Activated CD4-positive, alpha-beta T cell treated with anti-CD3 and anti-CD28 coated beads for 36 hours (primary cell): ENCODE data around the gene NXN. TPM values are rescaled to one million over a fixed set of nuclear protein-coding genes. Genes with fewer than 3 reads are reported as not detected.
"Not testable (repeated sequence)": the region's sequence is repeated elsewhere in the genome, so short reads cannot be mapped to it uniquely, and the experiment has no call there.

ENCODE experiments used
- ATAC-seq: fragments of 200-7000 bp; cut with Tn5 transposase; one replicate; pipeline ENCODE4 v1.10.0; 2021; ENCODE audit warnings: mild to moderate bottlenecking, moderate library complexity
- CTCF ChIA-PET: fragments of 350-600 bp; sonication (Branson Sonifier 250); formaldehyde crosslinking; loops from one replicate; lab custom pipeline; 2021; ENCODE audit warnings: antibody characterized with exemption; lab: Charles Lee
- POLR2A ChIA-PET: fragments of 350-600 bp; sonication (Branson Sonifier 250); formaldehyde crosslinking; loops from one replicate; lab custom pipeline; 2021; ENCODE audit warnings: antibody characterized with exemption, inconsistent platforms; lab: Charles Lee
- DNase-seq: peaks from one replicate; pipeline ENCODE4 v3.0.0-alpha.2; 2020
- H3K27ac Mint-ChIP-seq: one replicate; pipeline ENCODE4 v1.8.0; 2021; ENCODE audit warnings: mixed read lengths
- H3K27me3 Mint-ChIP-seq: one replicate; pipeline ENCODE4 v1.8.0; 2021; ENCODE audit warnings: mixed read lengths
- H3K36me3 Mint-ChIP-seq: one replicate; pipeline ENCODE4 v1.8.0; 2021; ENCODE audit warnings: low read depth, mixed read lengths
- H3K4me1 Mint-ChIP-seq: one replicate; pipeline ENCODE4 v1.8.0; 2021; ENCODE audit warnings: mixed read lengths
- H3K4me3 Mint-ChIP-seq: one replicate; pipeline ENCODE4 v1.8.0; 2021; ENCODE audit warnings: mild to moderate bottlenecking, moderate library complexity, mixed read lengths
- H3K9me3 Mint-ChIP-seq: one replicate; pipeline ENCODE4 v1.8.0; 2021; ENCODE audit warnings: low read depth, mixed read lengths
- intact Hi-C, 2 experiments: fragments of 100-400 bp; cut with DNase I in 1 of 2; cut with micrococcal nuclease in 1 of 2; formaldehyde crosslinking; loops; one replicate each; pipeline versions ENCODE4 v1.14.2 to v1.15.1; 2022 to 2024; cut with DNase I, micrococcal nuclease
- total RNA-seq, 2 experiments: library from RNA; stranded (reverse); gene quantifications; one replicate each; pipeline ENCODE4 v1.2.3, GENCODE V29; 2021

The NXN gene
- total RNA-seq, 2 experiments from 2014 or later, result 0.93 to 1.4 TPM

- Mint-ChIP-seq H3K4me1 (no peaks in the 10 kb centered on the region), H3K4me3 (no peak overlapping the region), H3K36me3 (no peaks in the 10 kb centered on the region), H3K27ac (no peak overlapping the region), H3K27me3 (peaks cover 24% of the 10 kb centered on the region), H3K9me3 (no peaks in the 10 kb centered on the region)
- ChIA-PET CTCF (no interaction called here), POLR2A (no interaction called here)
- DNase-seq (no peak), ATAC-seq (no peak)
- intact Hi-C loops, result no loop called here
These were observed 12.5 kb downstream of the NXN start for GRCh38 chr17:967122-967521.

GRCh38 chr17:965311-965989 is 14.1 kb downstream of the NXN start:
- ChIA-PET CTCF (interaction anchor here (0.6 to 0.9 kb wide), 5 partner anchors 15 to 167 kb away, joined by 3 to 5 read pairs (median 3); no protein-coding TSS in a partner anchor), POLR2A (interaction anchor here (0.6 kb wide), 1 partner anchor 40 kb away, joined by 3 read pairs; no protein-coding TSS in a partner anchor)
- intact Hi-C loops, result no loop called here
- DNase-seq (no peak), ATAC-seq (no peak)
- no peak overlapping the region for H3K27ac Mint-ChIP-seq
- no peaks in the 10 kb centered on the region for H3K9me3 Mint-ChIP-seq
- H3K36me3 Mint-ChIP-seq, result no peaks in the 10 kb centered on the region
- H3K4me3 Mint-ChIP-seq, result no peak overlapping the region
- no peaks in the 10 kb centered on the region for H3K4me1 Mint-ChIP-seq
- H3K27me3 Mint-ChIP-seq, result peaks cover 26% of the 10 kb centered on the region

DNA sequence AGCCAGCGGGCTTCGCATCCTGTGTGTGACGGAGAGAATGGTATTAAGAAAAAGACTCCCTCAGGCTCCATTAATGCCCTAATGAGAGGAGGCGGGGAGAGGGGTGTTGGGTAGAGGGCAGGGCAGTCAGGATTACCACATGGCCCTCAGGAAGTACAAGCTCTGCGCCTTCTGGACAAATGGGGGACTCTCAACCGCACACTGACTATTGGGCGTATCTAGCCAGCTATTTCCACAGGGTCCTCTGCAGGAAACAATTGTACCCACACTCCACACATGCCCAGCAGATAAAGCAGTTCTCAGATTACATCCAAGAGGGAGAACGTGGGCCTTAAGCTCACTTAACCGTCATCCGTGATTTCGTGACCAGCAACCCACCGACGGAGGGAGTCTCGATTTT is 14.7 kb downstream of the NXN start:
- Mint-ChIP-seq H3K9me3 (no peaks in the 10 kb centered on the region), H3K4me3 (no peak overlapping the region)
- POLR2A ChIA-PET, result no interaction called here

DNA sequence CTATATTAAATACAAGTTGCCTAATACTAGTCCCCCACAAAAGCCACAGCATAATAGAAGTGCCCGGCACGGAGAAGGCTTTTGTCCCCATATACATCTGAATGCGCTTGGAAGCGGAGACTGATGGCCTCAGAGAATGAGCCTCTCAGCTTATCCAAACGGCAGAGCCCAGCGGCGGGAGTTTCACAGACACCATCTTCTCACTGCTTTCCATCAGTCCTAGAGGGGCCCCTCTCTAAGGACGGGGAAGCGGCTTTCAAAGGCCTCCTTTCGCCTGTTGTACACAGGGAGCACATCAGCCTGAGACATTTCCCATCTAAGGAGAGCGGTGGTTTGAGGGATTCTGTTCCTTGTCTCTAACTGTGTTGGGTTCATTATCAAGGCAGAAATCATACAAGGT is 16.9 kb downstream of the NXN start:
- ChIA-PET CTCF (no interaction called here), POLR2A (no interaction called here)
- no peaks in the 10 kb centered on the region for H3K9me3 Mint-ChIP-seq
- intact Hi-C loops, result no loop called here
- H3K27ac Mint-ChIP-seq, result no peak overlapping the region
- no peak for ATAC-seq
- no peak for DNase-seq
- no peak overlapping the region for H3K4me3 Mint-ChIP-seq
- no peaks in the 10 kb centered on the region for H3K4me1 Mint-ChIP-seq
- H3K27me3 Mint-ChIP-seq, result peaks cover 12% of the 10 kb centered on the region
- H3K36me3 Mint-ChIP-seq, result no peaks in the 10 kb centered on the region

More for the DNA sequence above, 14.7 kb downstream of the NXN start:
- ATAC-seq, result no peak
- peaks cover 23% of the 10 kb centered on the region for H3K27me3 Mint-ChIP-seq
- no peak for DNase-seq
- no peaks in the 10 kb centered on the region for H3K36me3 Mint-ChIP-seq
- no peaks in the 10 kb centered on the region for H3K4me1 Mint-ChIP-seq
- intact Hi-C loops, result no loop called here
- CTCF ChIA-PET, result interaction anchor here (0.7 to 0.8 kb wide), 2 partner anchors 19 to 140 kb away, joined by 3 to 5 read pairs; no protein-coding TSS in a partner anchor
- H3K27ac Mint-ChIP-seq, result no peak overlapping the region

- CTCF ChIA-PET, result no interaction called here
- H3K27me3 Mint-ChIP-seq, result peaks cover 12% of the 10 kb centered on the region
- intact Hi-C loops, result no loop called here
- ATAC-seq (no peak), DNase-seq (no peak)
- no peaks in the 10 kb centered on the region for H3K36me3 Mint-ChIP-seq
- H3K4me3 Mint-ChIP-seq, result no peak overlapping the region
- no peak overlapping the region for H3K27ac Mint-ChIP-seq
- POLR2A ChIA-PET, result interaction anchor here (0.6 to 0.7 kb wide), 2 partner anchors 33 to 76 kb away, joined by 3 read pairs; no protein-coding TSS in a partner anchor
- H3K9me3 Mint-ChIP-seq, result no peaks in the 10 kb centered on the region
- H3K4me1 Mint-ChIP-seq, result no peaks in the 10 kb centered on the region
These were observed 17.4 kb downstream of the NXN start for GRCh38 chr17:962166-962565.

DNA sequence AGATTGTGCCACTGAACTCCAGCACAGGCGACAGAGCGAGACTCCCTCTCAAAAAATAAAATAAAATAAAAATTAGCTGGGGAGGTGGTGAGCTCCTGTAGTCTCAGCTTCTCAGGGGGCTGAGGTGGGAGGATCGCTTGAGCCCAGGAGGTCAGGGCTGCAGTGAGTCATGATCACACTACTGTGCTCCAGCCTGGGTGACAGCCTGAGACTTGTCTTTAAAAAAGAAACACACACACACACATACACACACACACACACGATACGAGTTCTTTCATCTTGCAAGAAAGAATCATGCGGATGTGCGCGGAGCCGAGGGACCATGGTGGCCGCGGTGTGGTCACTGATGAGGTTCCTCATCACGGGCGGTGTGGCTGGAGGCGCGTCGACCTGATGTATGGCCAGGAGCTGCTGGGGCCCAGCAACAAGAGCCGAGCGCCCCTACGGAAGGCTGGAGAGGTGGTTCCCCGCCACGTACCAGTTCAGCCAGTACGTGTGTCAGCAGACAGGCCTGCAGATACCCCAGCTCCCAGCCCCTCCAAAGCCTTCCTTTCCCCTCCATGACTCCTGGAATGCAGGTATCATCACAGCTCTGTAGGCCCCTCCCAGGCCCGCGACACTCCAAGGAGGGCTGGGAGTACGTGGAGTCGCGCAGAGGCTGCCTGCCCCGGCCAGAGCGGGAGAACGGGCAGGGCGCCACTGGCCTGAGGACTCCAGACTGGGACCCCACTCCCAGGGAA is 20.7 kb downstream of the NXN start:
- H3K27me3 Mint-ChIP-seq, result peaks cover 3% of the 10 kb centered on the region
- intact Hi-C loops, result no loop called here
- CTCF ChIA-PET, result interaction anchor here (0.6 kb wide), 1 partner anchor 59 kb away, joined by 3 read pairs; no protein-coding TSS in a partner anchor
- DNase-seq (no peak), ATAC-seq (no peak)
- no peak overlapping the region for H3K4me3 Mint-ChIP-seq
- no peaks in the 10 kb centered on the region for H3K36me3 Mint-ChIP-seq
- no peaks in the 10 kb centered on the region for H3K9me3 Mint-ChIP-seq
- no peak overlapping the region for H3K27ac Mint-ChIP-seq
- H3K4me1 Mint-ChIP-seq, result no peaks in the 10 kb centered on the region
- POLR2A ChIA-PET, result no interaction called here

- Mint-ChIP-seq H3K4me1 (no peaks in the 10 kb centered on the region), H3K4me3 (no peak overlapping the region), H3K27me3 (peaks cover 3% of the 10 kb centered on the region), H3K36me3 (no peaks in the 10 kb centered on the region), H3K9me3 (no peaks in the 10 kb centered on the region), H3K27ac (no peak overlapping the region)
- intact Hi-C loops, result no loop called here
- CTCF ChIA-PET, result no interaction called here
- ATAC-seq, result no peak
- POLR2A ChIA-PET, result no interaction called here
- no peak for DNase-seq
These were observed 21.6 kb downstream of the NXN start for GRCh38 chr17:957856-958421.

GRCh38 chr17:956905-957304 is 22.7 kb downstream of the NXN start:
- H3K9me3 Mint-ChIP-seq, result no peaks in the 10 kb centered on the region
- intact Hi-C loops, result no loop called here
- CTCF ChIA-PET, result no interaction called here
- POLR2A ChIA-PET, result no interaction called here
- peaks cover under 1% of the 10 kb centered on the region for H3K27me3 Mint-ChIP-seq
- no peaks in the 10 kb centered on the region for H3K4me1 Mint-ChIP-seq
- DNase-seq (no peak), ATAC-seq (no peak)
- no peak overlapping the region for H3K27ac Mint-ChIP-seq
- no peaks in the 10 kb centered on the region for H3K36me3 Mint-ChIP-seq
- no peak overlapping the region for H3K4me3 Mint-ChIP-seq

- POLR2A ChIA-PET, result no interaction called here
- Mint-ChIP-seq H3K36me3 (no peaks in the 10 kb centered on the region), H3K27me3 (peaks cover 9% of the 10 kb centered on the region), H3K27ac (no peak overlapping the region), H3K4me1 (no peaks in the 10 kb centered on the region), H3K9me3 (no peaks in the 10 kb centered on the region), H3K4me3 (no peak overlapping the region)
- DNase-seq (no peak), ATAC-seq (no peak)
- intact Hi-C loops, result no loop called here
- CTCF ChIA-PET, result no interaction called here
These were observed 25.0 kb downstream of the NXN start for GRCh38 chr17:954431-955164.

DNA sequence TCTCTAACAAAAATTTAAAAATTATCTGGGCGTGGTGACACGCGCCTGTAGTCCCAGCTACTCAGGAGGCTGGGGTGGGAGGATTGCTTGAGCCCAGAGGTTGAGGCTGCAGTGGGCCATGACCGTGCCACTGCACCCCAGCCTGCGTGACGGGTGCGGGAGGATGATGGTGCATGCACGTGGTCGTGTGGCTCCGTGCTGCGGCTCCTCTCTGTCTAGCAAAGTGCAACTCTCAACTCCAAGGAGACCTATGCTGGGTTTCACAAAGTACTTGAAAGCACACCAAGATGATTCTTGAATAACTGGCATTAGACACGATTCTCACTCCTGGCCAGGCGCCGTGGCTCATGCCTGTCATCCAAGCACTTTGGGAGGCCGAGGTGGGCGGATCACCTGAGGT is 25.8 kb downstream of the NXN start:
- no peaks in the 10 kb centered on the region for H3K4me1 Mint-ChIP-seq
- H3K27ac Mint-ChIP-seq, result no peak overlapping the region
- ATAC-seq (no peak), DNase-seq (no peak)
- no peaks in the 10 kb centered on the region for H3K9me3 Mint-ChIP-seq
- POLR2A ChIA-PET, result no interaction called here
- no peaks in the 10 kb centered on the region for H3K36me3 Mint-ChIP-seq
- CTCF ChIA-PET, result no interaction called here
- peaks cover 9% of the 10 kb centered on the region for H3K27me3 Mint-ChIP-seq
- intact Hi-C loops, result no loop called here
- no peak overlapping the region for H3K4me3 Mint-ChIP-seq

DNA sequence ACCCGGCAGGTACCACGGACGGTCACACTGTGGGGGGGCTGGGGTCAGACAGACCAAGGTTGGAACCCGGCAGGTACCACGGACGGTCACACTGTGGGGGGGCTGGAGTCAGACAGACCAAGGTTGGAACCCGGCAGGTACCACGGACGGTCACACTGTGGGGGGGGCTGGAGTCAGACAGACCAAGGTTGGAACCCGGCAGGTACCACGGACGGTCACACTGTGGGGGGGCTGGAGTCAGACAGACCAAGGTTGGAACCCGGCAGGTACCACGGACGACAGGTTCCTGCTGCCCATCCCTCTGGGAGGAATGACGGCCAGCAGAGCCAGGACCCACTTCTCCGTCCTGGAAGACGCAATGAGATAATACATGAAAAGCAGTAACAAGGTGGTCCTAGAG is 27.0 kb downstream of the NXN start:
- H3K27ac Mint-ChIP-seq, H3K36me3 Mint-ChIP-seq, ATAC-seq, H3K4me1 Mint-ChIP-seq, POLR2A ChIA-PET, DNase-seq, H3K4me3 Mint-ChIP-seq, intact Hi-C loops, H3K27me3 Mint-ChIP-seq, H3K9me3 Mint-ChIP-seq: not testable (repeated sequence)
- CTCF ChIA-PET, result interaction anchor here (0.6 kb wide), 1 partner anchor 157 kb away, joined by 3 read pairs; no protein-coding TSS in a partner anchor
